ENCODE results near the gene FCER1G.

FCER1G gene

DNA sequence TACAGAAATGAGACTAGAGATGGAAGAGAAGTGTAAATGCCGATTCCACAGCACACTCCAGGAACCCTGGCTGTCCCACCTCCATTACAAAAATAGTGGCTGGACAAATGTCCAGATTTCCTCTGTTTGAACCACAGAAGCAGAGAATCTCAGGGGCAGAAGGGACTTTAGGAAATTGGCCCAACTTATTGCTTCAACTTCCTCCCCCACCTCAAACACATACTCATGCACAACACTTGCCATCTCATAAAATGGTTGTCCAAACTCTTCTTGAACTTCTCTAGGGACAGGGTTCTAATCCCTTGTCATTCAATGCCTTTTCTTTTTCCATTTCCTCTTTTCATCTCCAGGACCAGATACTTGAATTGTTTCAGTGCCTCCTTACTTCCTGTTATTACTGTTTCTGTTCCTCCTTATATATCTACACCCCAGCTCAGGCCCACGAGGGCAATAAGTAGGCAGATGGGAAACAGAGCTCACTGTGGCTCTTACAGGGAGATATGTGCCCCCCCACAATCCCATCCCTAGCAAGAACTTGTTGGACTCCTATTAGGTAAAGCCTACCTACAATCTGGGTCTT is 29.3 kb upstream of the FCER1G start:
- H3K27ac ChIP-seq, result peak overlapping the region; percentile 92
- peak overlapping the region; percentile 59 for H3K9ac ChIP-seq
- H3K4me1 ChIP-seq, result peaks cover 70% of the 10 kb centered on the region
- no peaks in the 10 kb centered on the region for H4K20me1 ChIP-seq
- no peaks in the 10 kb centered on the region for H3K27me3 ChIP-seq
- no peak for TF ChIP-seq Cebpa-rat (IDR thresholded peaks at IDR 0.05)
- no peaks in the 10 kb centered on the region for H3K9me3 ChIP-seq
- peak overlapping the region; percentile 83 for H3K4me2 ChIP-seq
- peak overlapping the region; percentile 45; the same call in 1 of the 2 replicates for H3K4me3 ChIP-seq
- H3K36me3 ChIP-seq, result no peaks in the 10 kb centered on the region

DNA sequence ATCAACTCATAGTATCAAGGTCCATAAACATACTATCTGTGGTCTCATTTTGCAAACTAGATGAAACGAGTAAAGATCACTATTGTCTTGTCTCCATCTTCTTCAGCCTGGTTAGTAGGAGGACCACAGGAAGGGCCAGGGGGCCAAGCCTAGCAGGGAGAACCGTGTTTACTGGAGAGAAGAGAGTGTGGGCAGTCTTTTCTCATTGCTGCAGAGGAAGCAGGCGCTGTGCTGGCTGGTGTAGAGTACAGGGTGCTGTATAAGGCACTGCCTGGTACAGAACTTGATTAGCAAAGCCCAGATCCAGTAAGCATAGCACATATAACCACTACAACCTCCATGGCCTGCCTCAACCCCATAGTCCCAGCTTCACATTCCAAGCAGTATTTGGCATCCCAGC is 27.8 kb upstream of the FCER1G start:
- Histone ChIP-seq H3K9ac (no peak overlapping the region), H3K27ac (peak overlapping the region; percentile 92), H3K27me3 (no peaks in the 10 kb centered on the region), H3K4me3 (no peak overlapping the region), H3K4me1 (peaks cover 68% of the 10 kb centered on the region), H3K9me3 (no peaks in the 10 kb centered on the region), H4K20me1 (no peaks in the 10 kb centered on the region), H3K4me2 (peak overlapping the region; percentile 83), H3K36me3 (no peaks in the 10 kb centered on the region)
- no peak for TF ChIP-seq Cebpa-rat (IDR thresholded peaks at IDR 0.05)

DNA sequence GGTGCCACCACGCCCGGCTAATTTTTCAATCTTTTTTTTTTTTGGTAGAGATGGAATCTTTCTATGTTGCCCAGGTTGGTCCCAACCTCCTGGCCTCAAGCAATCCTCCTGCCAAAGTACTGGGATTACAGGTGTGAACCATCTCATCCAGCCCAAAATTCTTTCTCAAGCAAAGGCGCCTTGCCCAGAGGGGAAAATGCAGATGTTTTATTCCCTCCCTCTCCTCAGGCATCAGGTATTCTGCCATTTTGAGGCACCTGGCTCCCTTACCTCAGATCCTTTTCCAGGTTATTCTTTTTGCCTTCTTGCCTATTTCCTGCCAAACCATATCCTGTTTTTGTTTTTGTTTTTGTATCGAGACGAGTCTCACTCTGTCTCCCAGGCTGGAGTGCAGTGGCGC is 26.7 kb upstream of the FCER1G start:
- no peak overlapping the region for H3K4me3 ChIP-seq
- H3K9me3 ChIP-seq, result no peaks in the 10 kb centered on the region
- no peaks in the 10 kb centered on the region for H3K36me3 ChIP-seq
- no peaks in the 10 kb centered on the region for H4K20me1 ChIP-seq
- H3K27me3 ChIP-seq, result no peaks in the 10 kb centered on the region
- H3K9ac ChIP-seq, result no peak overlapping the region
- no peak overlapping the region for H3K4me2 ChIP-seq
- TF ChIP-seq Cebpa-rat (IDR thresholded peaks at IDR 0.05), result no peak
- no peak overlapping the region for H3K27ac ChIP-seq
- H3K4me1 ChIP-seq, result peaks cover 68% of the 10 kb centered on the region

DNA sequence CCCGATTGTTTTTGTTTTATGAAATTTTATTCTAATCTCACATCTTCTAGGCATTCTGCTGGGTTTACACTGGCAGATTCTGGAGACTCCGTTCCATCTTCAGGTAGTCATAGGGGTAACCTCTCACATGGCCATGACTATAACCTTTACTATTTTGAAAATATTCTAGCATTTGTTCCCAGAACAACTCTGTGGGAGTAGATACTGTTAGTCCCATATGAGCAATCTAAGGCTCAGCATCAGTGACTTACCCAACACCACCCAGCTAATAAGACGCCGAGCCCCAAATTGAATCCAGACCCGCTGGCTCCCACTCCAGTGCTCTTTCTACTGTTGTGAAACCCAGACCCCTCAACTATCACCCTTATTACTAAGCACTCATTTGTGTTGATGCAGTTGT is 26.1 kb upstream of the FCER1G start:
- H3K27me3 ChIP-seq, result no peaks in the 10 kb centered on the region
- H3K27ac ChIP-seq, result no peak overlapping the region
- no peaks in the 10 kb centered on the region for H3K9me3 ChIP-seq
- H3K4me3 ChIP-seq, result no peak overlapping the region
- H4K20me1 ChIP-seq, result no peaks in the 10 kb centered on the region
- H3K4me1 ChIP-seq, result peaks cover 68% of the 10 kb centered on the region
- H3K9ac ChIP-seq, result no peak overlapping the region
- H3K36me3 ChIP-seq, result no peaks in the 10 kb centered on the region
- TF ChIP-seq Cebpa-rat (IDR thresholded peaks at IDR 0.05), result no peak
- H3K4me2 ChIP-seq, result no peak overlapping the region

DNA sequence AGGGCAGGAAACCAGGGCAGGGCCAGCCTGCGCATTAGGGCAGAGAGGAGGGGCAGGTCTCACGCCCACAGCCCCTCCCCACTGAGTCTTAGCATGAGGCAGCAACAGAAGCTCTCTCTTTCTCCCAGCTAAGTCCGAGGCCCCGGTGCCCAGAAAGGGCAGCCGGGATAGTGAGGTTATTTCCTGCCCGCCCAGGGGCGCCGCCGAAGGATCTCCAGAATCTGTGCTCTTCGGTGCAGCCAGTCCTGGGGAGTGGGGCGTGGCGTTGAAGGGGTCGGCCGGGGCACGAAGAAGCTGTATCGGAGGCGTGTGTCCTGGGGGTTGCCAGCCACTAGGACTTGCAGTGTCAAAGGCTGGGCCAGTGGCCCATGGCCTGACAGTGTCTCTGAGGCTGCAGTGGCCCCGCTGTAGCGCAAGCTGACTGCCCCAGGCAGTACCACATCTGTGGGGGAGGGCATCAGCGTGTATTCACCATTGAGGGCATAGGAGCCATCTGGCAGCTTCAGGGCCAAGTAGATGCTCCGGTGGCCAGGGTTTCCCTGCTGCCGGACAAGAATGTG is 24.1 kb upstream of the FCER1G start:
- H3K4me3 ChIP-seq, result no peak overlapping the region
- no peaks in the 10 kb centered on the region for H4K20me1 ChIP-seq
- no peaks in the 10 kb centered on the region for H3K9me3 ChIP-seq
- H3K4me2 ChIP-seq, result no peak overlapping the region
- H3K27ac ChIP-seq, result peak overlapping the region; percentile 40; the same call in 1 of the 2 replicates
- TF ChIP-seq Cebpa-rat (IDR thresholded peaks at IDR 0.05), result no peak
- peaks cover 72% of the 10 kb centered on the region for H3K4me1 ChIP-seq
- H3K27me3 ChIP-seq, result no peaks in the 10 kb centered on the region
- no peaks in the 10 kb centered on the region for H3K36me3 ChIP-seq
- peak overlapping the region; percentile 48; the same call in 1 of the 2 replicates for H3K9ac ChIP-seq

DNA sequence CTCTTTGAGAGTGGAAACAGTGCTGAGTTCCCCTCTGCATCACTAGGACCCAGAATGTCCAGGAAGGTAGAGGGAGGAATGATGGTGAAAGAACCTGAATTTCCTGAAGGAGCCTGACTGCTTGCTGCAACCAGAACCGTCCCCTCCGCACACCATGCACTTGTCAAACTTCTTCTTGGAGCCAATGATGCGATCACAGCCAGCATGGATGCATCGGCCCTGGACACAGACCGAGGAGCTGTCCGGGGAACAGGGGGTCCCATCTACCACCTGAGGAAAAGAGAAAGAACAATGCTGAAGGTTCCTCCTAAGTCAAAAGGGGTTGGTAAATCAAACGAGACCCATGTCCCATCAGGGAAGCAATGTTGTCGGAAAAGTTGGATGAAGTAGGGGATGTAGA is 23.1 kb upstream of the FCER1G start:
- H3K9ac ChIP-seq, result 0 out of 2 replicates have a peak overlapping the region, but pooled peaks have one; percentile 48
- no peak overlapping the region for H3K4me2 ChIP-seq

DNA sequence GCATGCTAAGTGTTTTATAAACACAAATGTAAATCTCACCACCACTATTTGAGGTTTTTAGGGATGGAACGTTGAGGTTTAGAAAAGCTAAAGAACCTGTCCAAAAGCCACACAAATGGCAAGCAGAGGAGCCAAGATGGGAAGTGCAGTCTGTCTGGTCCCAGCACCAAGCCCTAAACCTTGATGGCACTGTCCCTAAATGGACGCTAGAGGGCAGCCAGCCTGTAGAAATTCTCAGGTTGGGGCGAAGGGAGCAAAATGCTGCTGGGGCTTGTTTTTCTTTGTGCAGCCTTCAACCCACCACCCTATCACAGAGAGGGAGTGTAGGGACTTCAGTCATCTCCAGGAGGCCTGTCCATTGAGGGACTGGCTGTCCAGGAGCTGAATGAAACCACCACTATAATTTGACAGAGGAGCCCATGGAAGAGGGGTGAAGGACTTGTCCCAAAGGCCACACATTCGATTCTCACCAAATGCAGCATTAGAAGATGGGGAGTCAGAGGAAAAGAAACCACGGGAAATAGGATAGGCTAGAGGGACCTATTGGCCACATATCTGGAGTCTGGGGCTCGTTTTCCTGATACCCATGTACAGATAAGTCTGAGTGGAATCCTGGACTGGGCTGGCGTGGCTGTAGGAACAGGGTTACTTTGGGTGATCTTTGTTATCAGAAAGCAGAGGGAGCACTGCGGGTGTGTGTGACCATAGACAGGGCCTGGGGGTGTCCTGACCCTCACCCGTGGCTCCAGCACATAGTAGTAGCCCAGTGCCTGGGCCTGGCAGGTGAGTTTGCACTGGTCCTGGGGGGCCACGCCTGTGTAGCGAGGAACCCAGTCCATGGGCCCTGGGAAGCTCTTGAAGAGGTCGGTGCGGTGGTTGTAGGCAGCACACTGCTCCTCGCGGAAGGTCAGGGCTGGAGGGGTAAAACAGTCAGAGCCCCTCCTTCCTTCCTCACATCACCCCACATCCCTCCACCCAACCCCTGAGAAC is 22.3 kb upstream of the FCER1G start:
- Histone ChIP-seq H4K20me1 (no peaks in the 10 kb centered on the region), H3K27ac (peak overlapping the region; percentile 57), H3K4me2 (peak overlapping the region; percentile 65), H3K9ac (0 out of 2 replicates have a peak overlapping the region, but pooled peaks have one; percentile 46), H3K27me3 (no peaks in the 10 kb centered on the region), H3K9me3 (no peaks in the 10 kb centered on the region), H3K4me1 (peaks cover 71% of the 10 kb centered on the region), H3K4me3 (no peak overlapping the region), H3K36me3 (no peaks in the 10 kb centered on the region)
- no peak for TF ChIP-seq Cebpa-rat (IDR thresholded peaks at IDR 0.05)

More for the DNA sequence above, 23.1 kb upstream of the FCER1G start:
- H4K20me1 ChIP-seq, result no peaks in the 10 kb centered on the region
- H3K27me3 ChIP-seq, result no peaks in the 10 kb centered on the region
- no peak overlapping the region for H3K4me3 ChIP-seq
- H3K36me3 ChIP-seq, result no peaks in the 10 kb centered on the region
- no peak for TF ChIP-seq Cebpa-rat (IDR thresholded peaks at IDR 0.05)
- H3K4me1 ChIP-seq, result peaks cover 71% of the 10 kb centered on the region
- H3K9me3 ChIP-seq, result no peaks in the 10 kb centered on the region
- 0 out of 2 replicates have a peak overlapping the region, but pooled peaks have one; percentile 40 for H3K27ac ChIP-seq

DNA sequence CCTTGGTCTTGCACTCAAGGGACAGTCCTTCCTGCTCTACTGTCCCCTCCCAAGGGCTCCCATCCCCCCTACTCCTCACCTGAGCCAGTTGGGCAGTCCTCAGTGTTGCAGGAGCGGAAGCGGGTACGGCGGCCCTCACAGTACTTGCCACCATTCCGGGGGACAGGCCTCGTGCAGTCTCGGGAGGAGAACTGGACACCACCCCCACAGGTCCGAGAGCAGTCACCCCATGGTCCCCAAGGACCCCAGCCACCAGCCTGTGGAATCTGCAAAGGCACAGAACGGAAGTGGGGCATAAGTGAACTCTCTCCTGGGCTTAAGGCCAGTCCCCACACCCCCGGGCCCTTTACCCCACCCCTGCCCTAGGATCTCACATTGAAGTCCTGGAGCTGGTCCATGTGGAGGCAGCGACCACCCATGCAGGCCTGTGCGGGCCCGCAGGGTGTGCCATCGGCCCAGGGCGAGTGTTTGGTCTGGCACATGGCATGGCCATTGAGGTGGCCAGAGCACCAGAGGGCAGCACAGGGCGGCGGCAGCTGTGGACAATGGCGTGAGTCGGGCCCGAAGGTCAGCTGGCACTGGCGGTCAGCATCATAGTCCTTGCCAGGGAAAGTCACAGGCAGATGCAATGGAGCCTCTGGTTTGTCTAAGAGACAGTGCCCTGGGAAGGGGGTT is 21.4 kb upstream of the FCER1G start:
- peak overlapping the region; percentile 57 for H3K27ac ChIP-seq
- no peaks in the 10 kb centered on the region for H3K9me3 ChIP-seq
- no peak overlapping the region for H3K4me3 ChIP-seq
- H3K27me3 ChIP-seq, result no peaks in the 10 kb centered on the region
- H3K36me3 ChIP-seq, result no peaks in the 10 kb centered on the region
- peak overlapping the region; percentile 65 for H3K4me2 ChIP-seq
- TF ChIP-seq Cebpa-rat (IDR thresholded peaks at IDR 0.05), result no peak
- peaks cover 79% of the 10 kb centered on the region for H3K4me1 ChIP-seq
- 0 out of 2 replicates have a peak overlapping the region, but pooled peaks have one; percentile 46 for H3K9ac ChIP-seq
- no peaks in the 10 kb centered on the region for H4K20me1 ChIP-seq

DNA sequence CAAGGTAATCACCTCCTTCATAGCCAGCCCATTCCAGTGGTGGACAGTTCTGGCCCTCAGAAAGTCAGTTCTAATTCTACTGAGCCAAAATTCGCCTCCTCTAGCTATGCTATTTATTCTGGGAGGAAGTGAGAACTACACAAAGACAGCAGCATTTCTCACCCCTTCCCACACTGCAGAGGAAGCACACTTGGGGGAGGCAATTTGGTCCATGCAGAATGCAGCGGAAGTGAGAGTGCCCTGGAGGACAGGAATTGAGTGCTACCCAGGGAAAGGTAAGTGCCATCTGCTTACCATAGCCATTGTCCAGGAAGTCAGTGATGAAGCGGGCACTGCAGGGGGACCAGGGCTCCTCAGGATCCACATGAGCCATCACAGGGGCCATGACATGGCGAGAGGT is 19.9 kb upstream of the FCER1G start:
- H3K27me3 ChIP-seq, result no peaks in the 10 kb centered on the region
- no peaks in the 10 kb centered on the region for H3K9me3 ChIP-seq
- H3K9ac ChIP-seq, result no peak overlapping the region
- 0 out of 2 replicates have a peak overlapping the region, but pooled peaks have one; percentile 5 for H3K27ac ChIP-seq
- peaks cover 94% of the 10 kb centered on the region for H3K4me1 ChIP-seq
- no peaks in the 10 kb centered on the region for H3K36me3 ChIP-seq
- peak overlapping the region; percentile 39 for H3K4me2 ChIP-seq
- TF ChIP-seq Cebpa-rat (IDR thresholded peaks at IDR 0.05), result no peak
- no peaks in the 10 kb centered on the region for H4K20me1 ChIP-seq
- H3K4me3 ChIP-seq, result no peak overlapping the region
